Liver (tissue), 9 donors: ENCODE results near the gene NUAK1. TPM values are rescaled to one million over a fixed set of nuclear protein-coding genes. Genes with fewer than 3 reads are reported as not detected.

ENCODE experiments used
- DNase-seq: peaks from one replicate; pipeline ENCODE4 v3.0.0-alpha.2; 2017; ENCODE audit warnings: low spot score
- H3K27ac ChIP-seq, 2 donors: one replicate each; pipeline ENCODE4 v1.7.0; 2013; ENCODE audit warnings: inconsistent platforms in 2 of 2, low read length in 2 of 2, control low read depth in 1 of 2, low read depth in 1 of 2, mild to moderate bottlenecking in 1 of 2
- H3K27me3 ChIP-seq, 4 donors: one replicate each; pipeline versions ENCODE4 v1.6.1 to v1.7.0; 2013; ENCODE audit warnings: low read length in 3 of 4, inconsistent platforms in 1 of 4, mild to moderate bottlenecking in 1 of 4, moderate library complexity in 1 of 4; ENCODE audit not compliant: control insufficient read depth in 4 of 4, insufficient read depth in 4 of 4
- H3K36me3 ChIP-seq, 4 donors: one replicate each; pipeline versions ENCODE4 v1.6.1 to v1.7.0; 2013; ENCODE audit warnings: low read length in 3 of 4, mild to moderate bottlenecking in 3 of 4, low read depth in 1 of 4, moderate library complexity in 1 of 4; ENCODE audit not compliant: control insufficient read depth in 4 of 4, insufficient read depth in 3 of 4
- H3K4me1 ChIP-seq, 4 donors: one replicate each; pipeline versions ENCODE4 v1.6.1 to v1.7.0; 2013; ENCODE audit warnings: low read length in 3 of 4, mild to moderate bottlenecking in 3 of 4, moderate library complexity in 1 of 4; ENCODE audit not compliant: control insufficient read depth in 4 of 4, insufficient read depth in 4 of 4
- H3K4me3 ChIP-seq, 3 donors: one replicate each; pipeline versions ENCODE4 v1.6.1 to v1.7.0; 2013; ENCODE audit warnings: low read length in 3 of 3, control low read depth in 1 of 3, low read depth in 1 of 3, mild to moderate bottlenecking in 1 of 3
- H3K9ac ChIP-seq, 2 donors: one replicate each; pipeline ENCODE4 v1.7.0; 2013; ENCODE audit warnings: low read length in 2 of 2, mild to moderate bottlenecking in 2 of 2, moderate library complexity in 2 of 2, control low read depth in 1 of 2, low read depth in 1 of 2
- H3K9me3 ChIP-seq, 4 donors: one replicate each; pipeline versions ENCODE4 v1.6.1 to v1.7.0; 2013; ENCODE audit warnings: low read length in 3 of 4; ENCODE audit not compliant: control insufficient read depth in 4 of 4
- ATF3 ChIP-seq: IDR thresholded peaks from 2 replicates; pipeline ENCODE4 v1.6.1; 2016; ENCODE audit warnings: antibody characterized with exemption
- EGR1 ChIP-seq, 2 donors: IDR thresholded peaks; 2 replicates each; pipeline ENCODE4 v1.6.1; 2016 to 2018; ENCODE audit warnings: antibody characterized with exemption in 2 of 2, low read depth in 2 of 2
- FOXA1 ChIP-seq: IDR thresholded peaks from 2 replicates; pipeline ENCODE4 v1.6.1; 2016; ENCODE audit warnings: antibody characterized with exemption
- FOXA2 ChIP-seq: IDR thresholded peaks from 2 replicates; pipeline ENCODE4 v1.6.1; 2016; ENCODE audit warnings: antibody characterized with exemption
- GABPA ChIP-seq, 2 donors: IDR thresholded peaks in 1 of 2; conservative IDR thresholded peaks in 1 of 2; 2 replicates each; pipeline ENCODE4 v1.6.1; 2016; ENCODE audit warnings: antibody characterized with exemption in 2 of 2, mild to moderate bottlenecking in 1 of 2, moderate library complexity in 1 of 2
- HNF4A ChIP-seq, 2 donors: conservative IDR thresholded peaks; 2 replicates each; pipeline ENCODE4 v1.6.1; 2016; ENCODE audit warnings: antibody characterized with exemption in 2 of 2, mild to moderate bottlenecking in 2 of 2
- HNF4G ChIP-seq: IDR thresholded peaks from 2 replicates; pipeline ENCODE4 v1.6.1; 2016; ENCODE audit warnings: antibody characterized with exemption
- JUND ChIP-seq, 2 donors: IDR thresholded peaks; 2 replicates each; pipeline ENCODE4 v1.6.1; 2016; ENCODE audit warnings: antibody characterized with exemption in 2 of 2
- NR2F2 ChIP-seq: IDR thresholded peaks from 2 replicates; pipeline ENCODE4 v1.6.1; 2016; ENCODE audit warnings: antibody characterized with exemption
- RAD21 ChIP-seq, 2 donors: IDR thresholded peaks; 2 replicates each; pipeline ENCODE4 v1.6.1; 2016; ENCODE audit warnings: antibody characterized with exemption in 2 of 2, mild to moderate bottlenecking in 2 of 2
- REST ChIP-seq: IDR thresholded peaks from 2 replicates; pipeline ENCODE4 v1.6.1; 2016; ENCODE audit warnings: antibody characterized with exemption, mild to moderate bottlenecking
- RXRA ChIP-seq, 2 donors: IDR thresholded peaks; 2 replicates each; pipeline ENCODE4 v1.6.1; 2017 to 2018; ENCODE audit warnings: antibody characterized with exemption in 2 of 2, mild to moderate bottlenecking in 1 of 2
- SP1 ChIP-seq: IDR thresholded peaks from 2 replicates; pipeline ENCODE4 v1.6.1; 2018; ENCODE audit warnings: antibody characterized with exemption, mild to moderate bottlenecking
- TAF1 ChIP-seq: conservative IDR thresholded peaks from 2 replicates; pipeline ENCODE4 v1.6.1; 2016; ENCODE audit warnings: antibody characterized with exemption, mild to moderate bottlenecking
- YY1 ChIP-seq: IDR thresholded peaks from 2 replicates; pipeline ENCODE4 v1.6.1; 2016; ENCODE audit warnings: antibody characterized with exemption, mild to moderate bottlenecking
- WGBS: extraction: QIAGEN DNeasy Blood & Tissue Kit; methylation state at CpG from one replicate; pipeline ENCODE4 v1.1.7; 2013; 5-methylcytosine and 5-hydroxymethylcytosine counted together
- polyA plus RNA-seq, 2 donors: library from polyadenylated mRNA; stranded (reverse) in 1 of 2; unstranded in 1 of 2; fragments of 200-250 nt in 1 of 2; fragments of >200 nt in 1 of 2; fragmentation: Nextera tagmentation in 1 of 2; extraction: Ambion mirVana in 1 of 2; gene quantifications; one replicate each; pipeline versions ENCODE4 v1.2.1 to v1.2.3, GENCODE V29; 2013 to 2015
- total RNA-seq, 2 donors: library from RNA; depleted of rRNA; stranded (reverse); fragments of >200 nt; gene quantifications; one replicate each; pipeline ENCODE4 v1.2.3, GENCODE V29; 2014
- TF ChIP-seq, protein P1 (sequence below): IDR thresholded peaks from 2 replicates; pipeline ENCODE4 v1.6.1; 2016; ENCODE audit warnings: antibody characterized with exemption
- TF ChIP-seq, protein P2 (sequence below): fragments of 150-350 bp; IDR thresholded peaks from 2 replicates; pipeline ENCODE4 v1.5.1; 2017; ENCODE audit warnings: improper control_type of control experiment, low read depth, low read length; ENCODE audit not compliant: missing input control
- donor health status: healthy.
- donor health status: healthy.
- donor health status: healthy.
- donor health status: healthy.
- donor health status: healthy.

Gene NUAK1
- total and polyA plus RNA-seq, 4 donors: 2.5 to 9.3 (median 3.9) TPM

- TF ChIP-seq RXRA (IDR thresholded peaks at IDR 0.05) (no peak), GABPA (IDR thresholded peaks at IDR 0.05 in 1 of 2, conservative IDR thresholded peaks at IDR 0.05 in 1 of 2) (no peak), RAD21 (IDR thresholded peaks at IDR 0.05) (no peak), FOXA1 (no peak), JUND (IDR thresholded peaks at IDR 0.05) (no peak), TAF1 (no peak), YY1 (no peak), FOXA2 (no peak), ATF3 (no peak), REST (no peak), HNF4G (no peak), SP1 (no peak), HNF4A (conservative IDR thresholded peaks at IDR 0.05) (no peak), EGR1 (IDR thresholded peaks at IDR 0.05; ENCODE audit: low read depth in 2 of 2) (no peak)
- TF ChIP-seq, protein P1, sequence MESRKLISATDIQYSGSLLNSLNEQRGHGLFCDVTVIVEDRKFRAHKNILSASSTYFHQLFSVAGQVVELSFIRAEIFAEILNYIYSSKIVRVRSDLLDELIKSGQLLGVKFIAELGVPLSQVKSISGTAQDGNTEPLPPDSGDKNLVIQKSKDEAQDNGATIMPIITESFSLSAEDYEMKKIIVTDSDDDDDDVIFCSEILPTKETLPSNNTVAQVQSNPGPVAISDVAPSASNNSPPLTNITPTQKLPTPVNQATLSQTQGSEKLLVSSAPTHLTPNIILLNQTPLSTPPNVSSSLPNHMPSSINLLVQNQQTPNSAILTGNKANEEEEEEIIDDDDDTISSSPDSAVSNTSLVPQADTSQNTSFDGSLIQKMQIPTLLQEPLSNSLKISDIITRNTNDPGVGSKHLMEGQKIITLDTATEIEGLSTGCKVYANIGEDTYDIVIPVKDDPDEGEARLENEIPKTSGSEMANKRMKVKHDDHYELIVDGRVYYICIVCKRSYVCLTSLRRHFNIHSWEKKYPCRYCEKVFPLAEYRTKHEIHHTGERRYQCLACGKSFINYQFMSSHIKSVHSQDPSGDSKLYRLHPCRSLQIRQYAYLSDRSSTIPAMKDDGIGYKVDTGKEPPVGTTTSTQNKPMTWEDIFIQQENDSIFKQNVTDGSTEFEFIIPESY: no peak
- TF ChIP-seq, protein P2, sequence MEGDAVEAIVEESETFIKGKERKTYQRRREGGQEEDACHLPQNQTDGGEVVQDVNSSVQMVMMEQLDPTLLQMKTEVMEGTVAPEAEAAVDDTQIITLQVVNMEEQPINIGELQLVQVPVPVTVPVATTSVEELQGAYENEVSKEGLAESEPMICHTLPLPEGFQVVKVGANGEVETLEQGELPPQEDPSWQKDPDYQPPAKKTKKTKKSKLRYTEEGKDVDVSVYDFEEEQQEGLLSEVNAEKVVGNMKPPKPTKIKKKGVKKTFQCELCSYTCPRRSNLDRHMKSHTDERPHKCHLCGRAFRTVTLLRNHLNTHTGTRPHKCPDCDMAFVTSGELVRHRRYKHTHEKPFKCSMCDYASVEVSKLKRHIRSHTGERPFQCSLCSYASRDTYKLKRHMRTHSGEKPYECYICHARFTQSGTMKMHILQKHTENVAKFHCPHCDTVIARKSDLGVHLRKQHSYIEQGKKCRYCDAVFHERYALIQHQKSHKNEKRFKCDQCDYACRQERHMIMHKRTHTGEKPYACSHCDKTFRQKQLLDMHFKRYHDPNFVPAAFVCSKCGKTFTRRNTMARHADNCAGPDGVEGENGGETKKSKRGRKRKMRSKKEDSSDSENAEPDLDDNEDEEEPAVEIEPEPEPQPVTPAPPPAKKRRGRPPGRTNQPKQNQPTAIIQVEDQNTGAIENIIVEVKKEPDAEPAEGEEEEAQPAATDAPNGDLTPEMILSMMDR: no peak
- H3K27ac ChIP-seq: no peak overlapping the region
- no peaks in the 10 kb centered on the region for H3K36me3 ChIP-seq
- DNase-seq: no peak
- H3K27me3 ChIP-seq: no peaks in the 10 kb centered on the region
- H3K4me1 ChIP-seq: no peaks in the 10 kb centered on the region
- H3K4me3 ChIP-seq: no peak overlapping the region
- WGBS: 89% methylated on average over 4 of the region's 4 CpGs
- H3K9ac ChIP-seq: no peak overlapping the region
- no peaks in the 10 kb centered on the region for H3K9me3 ChIP-seq
Measured at GRCh38 chr12:106045251-106045674, 93.5 kb downstream of the NUAK1 start.

DNA sequence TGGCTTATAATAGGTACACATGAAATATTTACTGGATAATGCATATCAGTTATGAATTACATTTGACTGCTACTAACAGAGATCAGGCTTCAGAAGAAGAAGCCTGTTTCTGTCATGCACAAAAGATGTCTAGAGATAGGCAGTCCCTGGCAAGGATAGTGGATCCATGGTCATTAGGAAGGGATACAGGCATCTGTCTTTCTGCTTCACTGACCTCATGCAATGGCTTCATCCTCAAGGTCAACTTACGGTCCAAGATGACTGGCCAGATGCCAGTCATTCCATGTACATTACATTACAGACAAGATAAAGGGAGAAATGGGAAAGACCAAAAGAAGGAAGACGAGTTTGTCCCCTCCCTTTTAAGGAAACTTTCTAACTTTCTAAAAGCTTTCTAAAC lies 94.0 kb downstream of the NUAK1 start:
- 75% methylated on average over 2 of the region's 2 CpGs for WGBS
- Histone ChIP-seq H3K4me1 (no peaks in the 10 kb centered on the region), H3K27me3 (no peaks in the 10 kb centered on the region), H3K4me3 (no peak overlapping the region), H3K27ac (no peak overlapping the region), H3K9ac (no peak overlapping the region), H3K36me3 (no peaks in the 10 kb centered on the region), H3K9me3 (no peaks in the 10 kb centered on the region)
- TF ChIP-seq HNF4G (no peak), RAD21 (IDR thresholded peaks at IDR 0.05) (no peak), NR2F2 (peak; percentile 12), JUND (IDR thresholded peaks at IDR 0.05) (no peak), REST (no peak)
- no peak for DNase-seq
